Measurements from ENCODE around the gene CCT2. TPM values are rescaled to one million over a fixed set of nuclear protein-coding genes. Genes with fewer than 3 reads are reported as not detected.
A peak's percentile ranks its signal among the peaks of the same experiment; 100 is the strongest.

Gene CCT2
- total RNA-seq (ENCODE audit: insufficient read depth, low replicate concordance): 142 TPM

DNA sequence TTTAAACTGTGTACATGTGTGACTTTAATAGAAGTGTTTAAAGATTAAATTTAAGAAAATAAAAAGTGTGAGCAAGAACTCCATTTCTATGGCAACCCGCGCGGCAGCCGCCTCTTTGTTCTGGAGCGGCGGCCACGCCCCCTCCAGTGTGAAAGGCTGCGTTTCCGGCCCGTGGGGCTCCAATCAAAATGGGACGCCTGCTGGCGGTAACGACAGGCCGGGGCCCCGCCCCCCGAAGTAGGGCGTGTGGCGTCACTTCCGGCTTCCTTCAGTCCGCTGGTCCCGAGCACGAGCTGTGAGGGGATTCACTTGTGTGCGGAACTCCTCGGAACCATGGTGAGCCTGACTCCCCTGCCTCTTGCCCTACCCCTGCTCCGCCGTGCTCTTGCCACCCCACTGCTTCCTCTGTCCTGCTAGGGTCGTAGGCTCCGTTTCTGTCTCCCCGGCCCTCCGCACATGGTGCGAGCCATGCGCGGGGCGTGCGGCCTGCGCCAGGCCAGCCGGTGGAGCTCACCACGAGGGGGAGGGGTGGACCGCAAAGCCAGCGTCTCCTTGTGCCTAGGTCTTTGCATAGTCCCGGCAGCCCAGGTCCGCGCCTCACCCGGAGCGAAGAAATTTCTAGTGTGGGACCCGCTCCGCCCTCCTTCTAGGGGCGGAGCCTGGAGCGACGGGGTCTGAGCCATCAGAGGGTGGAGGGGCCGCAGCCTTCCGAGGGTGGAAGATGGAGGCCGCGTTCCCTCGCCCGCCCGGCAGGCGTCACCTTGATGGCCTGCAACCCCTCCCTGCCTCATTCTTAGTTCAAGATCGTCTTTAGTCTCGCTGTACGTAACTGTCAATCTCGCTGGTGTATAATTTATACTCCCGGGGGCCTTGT, at the start of gene CCT2:
TSS of gene CCT2 (plus strand) at position 271 of the 874 bp plus-strand sequence. CDS start at position 334, 63 bp downstream.
- peak; percentile 98 for DNase-seq (ENCODE audit: low spot score)

- DNase-seq (ENCODE audit: low spot score): peak; percentile 43
Measured at GRCh38 chr12:69540987-69541386, 44.3 kb upstream of the CCT2 start.

- DNase-seq (ENCODE audit: low spot score): no peak
Measured at GRCh38 chr12:69544087-69544486, 41.2 kb upstream of the CCT2 start.

DNA sequence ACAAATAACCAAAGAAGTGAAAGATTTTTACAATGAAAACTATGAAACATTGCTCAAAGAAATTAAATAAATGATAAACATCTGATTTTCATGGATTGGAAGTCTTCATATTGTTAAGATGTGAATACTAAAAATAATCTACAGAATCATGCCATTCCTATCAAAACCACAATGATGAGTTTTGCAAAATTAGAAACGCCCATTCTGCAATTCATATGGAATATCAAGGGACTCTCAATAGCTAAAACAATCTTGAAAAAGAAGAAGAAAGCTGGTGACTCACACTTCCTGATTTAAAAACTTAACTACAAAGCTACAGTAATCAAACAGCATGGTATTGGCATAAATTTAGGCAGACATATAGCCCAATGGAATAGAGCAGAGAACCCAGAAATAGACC, 40.2 kb upstream of the CCT2 start:
- DNase-seq (ENCODE audit: low spot score): no peak

GRCh38 chr12:69546693-69547438, 38.4 kb upstream of the CCT2 start:
- DNase-seq (ENCODE audit: low spot score): no peak

GRCh38 chr12:69548687-69549086, 36.6 kb upstream of the CCT2 start:
- no peak for DNase-seq (ENCODE audit: low spot score)

DNA sequence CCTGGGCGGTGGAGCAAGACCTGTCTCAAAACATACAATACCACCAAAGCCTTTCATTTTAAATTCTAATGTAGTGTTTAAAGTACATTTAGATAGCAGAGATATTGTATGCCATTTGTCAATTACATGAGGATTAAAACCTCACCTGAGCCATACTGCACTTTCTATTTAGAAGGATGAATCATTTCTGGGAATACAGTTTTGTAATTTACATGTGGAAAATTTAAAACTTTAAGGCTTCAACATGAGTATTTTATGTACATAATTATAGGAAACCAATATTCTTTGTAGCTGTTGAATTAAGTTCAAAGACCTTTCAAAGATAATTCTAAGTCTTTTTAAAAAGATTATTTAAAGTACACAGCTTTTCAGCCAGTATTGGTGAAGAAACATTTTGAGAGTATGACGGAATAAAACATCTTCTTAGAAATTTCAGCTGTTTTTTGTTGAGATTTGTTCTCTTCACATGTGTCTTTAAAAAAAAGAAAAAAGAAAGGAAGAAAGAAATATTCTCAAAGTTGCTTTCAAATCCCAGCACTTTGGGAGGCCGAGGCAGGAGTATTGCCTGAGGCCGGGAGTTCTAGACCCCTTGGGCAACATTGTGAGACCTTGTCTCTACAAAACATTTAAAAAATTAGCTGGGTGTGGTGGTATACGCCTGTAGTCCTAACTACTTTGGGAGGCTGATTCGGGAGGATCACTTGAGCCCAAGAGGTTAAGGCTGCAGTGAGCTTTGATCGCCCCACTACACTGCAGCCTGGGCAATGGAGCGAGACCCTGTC, 34.5 kb upstream of the CCT2 start:
- DNase-seq (ENCODE audit: low spot score): no peak

- peak; percentile 72 for DNase-seq (ENCODE audit: low spot score)
Measured at GRCh38 chr12:69553628-69554248, 31.5 kb upstream of the CCT2 start.

DNA sequence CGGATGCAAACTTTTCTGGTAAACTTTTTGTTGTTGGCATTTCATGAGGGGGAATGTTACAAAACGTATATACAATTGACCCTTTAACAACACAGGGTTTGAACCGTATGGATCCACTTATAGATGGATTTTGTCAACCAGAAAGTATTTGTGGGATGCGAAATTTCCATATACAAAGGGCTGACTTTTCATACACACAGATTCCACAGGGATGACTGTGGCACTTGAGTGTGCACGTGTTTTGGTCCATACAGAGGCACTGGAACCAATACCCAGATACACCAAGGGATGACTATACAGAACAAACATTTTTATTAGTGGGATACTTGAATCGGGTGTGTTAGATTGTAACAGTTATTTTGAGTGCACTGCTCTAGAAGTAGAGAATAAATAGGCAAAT, 29.8 kb upstream of the CCT2 start:
- no peak for DNase-seq (ENCODE audit: low spot score)

DNA sequence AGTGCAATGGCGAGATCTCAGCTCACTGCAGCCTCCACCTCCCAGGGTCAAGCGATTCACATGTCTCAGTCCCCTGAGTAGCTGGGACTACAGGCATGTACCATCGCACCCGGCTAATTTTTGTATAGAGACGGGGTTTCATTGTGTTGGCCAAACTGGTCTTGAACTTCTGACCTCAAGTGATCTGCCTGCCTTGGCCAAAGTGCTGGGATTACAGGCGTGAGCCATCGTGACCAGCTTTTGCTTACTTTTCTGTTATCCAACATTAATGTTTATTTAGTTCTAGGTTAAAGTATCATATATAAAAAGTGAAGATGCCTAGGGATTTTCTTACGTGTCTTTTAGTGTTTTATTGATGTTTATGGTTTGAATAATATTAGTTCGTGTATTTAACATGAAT, 28.9 kb upstream of the CCT2 start:
- DNase-seq (ENCODE audit: low spot score): no peak

DNA sequence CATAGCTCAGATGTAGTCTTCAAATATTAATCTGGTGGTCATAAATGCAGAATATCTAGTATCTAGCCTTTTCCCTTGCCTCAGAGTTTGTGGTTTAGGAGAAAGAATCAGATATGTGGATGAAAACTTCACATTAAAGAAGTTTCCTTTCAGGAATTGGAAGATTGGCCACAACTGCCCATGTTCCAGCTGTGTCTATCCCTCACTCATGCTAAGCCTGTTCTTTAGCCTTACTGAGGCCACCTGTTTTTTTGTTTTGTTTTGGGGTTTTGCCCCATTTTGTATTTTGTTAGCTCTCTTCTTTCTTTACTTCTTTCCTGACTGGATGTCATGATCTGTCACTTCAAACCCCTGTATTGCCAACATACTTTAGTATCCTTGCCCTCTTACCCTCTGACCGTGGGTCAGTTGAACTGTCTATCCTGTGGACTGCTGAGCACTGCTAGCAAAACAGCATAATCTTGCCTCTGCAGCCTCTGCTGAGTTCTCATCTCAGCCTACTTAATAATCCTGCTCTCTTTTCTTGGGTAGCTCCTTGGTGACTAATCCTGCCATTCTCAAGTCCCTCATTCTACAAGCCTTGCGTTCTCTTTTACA, 22.0 kb upstream of the CCT2 start:
- no peak for DNase-seq (ENCODE audit: low spot score)

DNA sequence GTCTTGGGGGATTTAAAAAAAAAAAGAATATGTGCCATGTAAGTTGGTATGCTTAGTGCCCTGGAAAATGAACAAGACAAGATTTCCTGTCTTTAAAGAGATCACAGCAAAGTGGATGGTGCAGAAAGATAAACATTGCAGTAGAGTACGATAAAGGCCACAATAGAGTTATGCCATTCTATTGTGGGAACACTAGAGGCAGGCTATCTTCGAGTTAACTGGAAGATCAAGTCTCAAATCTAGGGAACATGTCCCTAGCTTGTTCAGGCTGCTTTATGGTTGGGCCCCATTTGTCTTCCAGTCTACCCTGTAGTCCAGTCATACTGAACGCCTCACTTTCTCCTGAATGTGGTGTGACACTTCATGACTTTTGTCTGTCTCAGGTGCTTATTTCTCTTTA, 18.7 kb upstream of the CCT2 start:
- DNase-seq (ENCODE audit: low spot score): no peak

GRCh38 chr12:69569236-69569635, 16.0 kb upstream of the CCT2 start:
- DNase-seq (ENCODE audit: low spot score): no peak

DNA sequence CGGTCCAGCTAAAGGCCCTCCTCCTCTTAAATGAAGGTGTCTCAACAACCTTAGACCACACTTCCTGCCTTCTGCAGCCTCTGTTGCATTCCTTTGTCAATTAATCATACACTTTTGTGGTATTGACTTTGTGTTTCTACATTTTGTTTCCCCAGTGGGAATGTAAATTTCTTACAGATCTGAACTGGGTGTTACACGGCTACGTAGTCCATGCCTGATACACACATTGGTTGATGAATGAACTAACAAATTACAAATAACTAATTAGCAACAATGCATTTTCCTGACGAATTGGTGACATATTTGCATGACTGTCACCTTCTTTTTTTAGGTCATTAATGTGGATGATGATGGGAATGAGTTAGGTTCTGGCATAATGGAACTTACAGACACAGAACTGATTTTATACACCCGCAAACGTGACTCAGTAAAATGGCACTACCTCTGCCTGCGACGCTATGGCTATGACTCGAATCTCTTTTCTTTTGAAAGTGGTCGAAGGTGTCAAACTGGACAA, 15.2 kb upstream of the CCT2 start:
- DNase-seq (ENCODE audit: low spot score): no peak

GRCh38 chr12:69570545-69571399, 14.5 kb upstream of the CCT2 start:
- DNase-seq (ENCODE audit: low spot score): peak; percentile 47

- DNase-seq (ENCODE audit: low spot score): no peak
Measured at GRCh38 chr12:69575346-69575745, 9.9 kb upstream of the CCT2 start.

DNA sequence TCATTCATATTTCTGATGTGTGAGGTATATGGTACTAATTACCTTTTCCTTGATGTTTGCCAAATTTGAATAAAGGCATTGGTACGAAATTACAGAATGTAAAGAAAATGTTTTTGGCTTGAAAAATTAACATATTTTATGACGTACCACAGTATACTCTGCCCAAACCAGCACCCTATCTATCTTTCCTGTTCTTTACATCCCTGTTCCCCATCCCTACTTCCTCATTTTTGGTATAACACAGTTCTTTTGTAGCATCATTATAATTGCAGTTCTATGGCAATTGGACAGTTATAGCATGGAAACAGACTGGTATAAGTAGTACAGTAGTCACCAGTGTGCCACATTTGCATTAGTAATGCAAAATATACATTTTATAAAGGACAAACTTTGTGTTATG, 7.0 kb upstream of the CCT2 start:
- DNase-seq (ENCODE audit: low spot score): no peak

GRCh38 chr12:69579029-69579428, 6.2 kb upstream of the CCT2 start:
- no peak for DNase-seq (ENCODE audit: low spot score)

DNA sequence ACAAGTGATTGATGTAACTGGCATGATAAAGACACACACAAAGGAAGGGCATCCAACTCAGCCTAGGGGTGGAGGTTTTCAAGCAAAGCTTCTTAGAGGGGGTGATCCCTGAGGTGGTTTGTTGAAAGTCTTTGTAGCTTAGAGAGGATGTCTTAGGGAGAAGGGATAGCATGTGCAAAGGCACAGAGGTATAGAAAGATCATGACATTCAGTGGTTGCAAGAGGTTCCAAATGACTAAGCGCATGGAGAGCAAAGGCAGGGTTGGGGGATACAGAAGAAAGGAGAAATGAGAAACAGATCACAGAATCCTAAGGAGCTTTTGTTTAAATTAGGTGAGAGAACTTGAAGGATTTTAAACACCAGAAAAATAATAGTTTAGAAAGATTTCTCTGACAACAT, 5.2 kb upstream of the CCT2 start:
- no peak for DNase-seq (ENCODE audit: low spot score)

- DNase-seq (ENCODE audit: low spot score): peak; percentile 20
Measured at GRCh38 chr12:69583203-69583602, 2.1 kb upstream of the CCT2 start.

Measured in umbilical cord (tissue), 2 donors.